Thyroid gland (tissue), 4 donors: Measurements from ENCODE around the gene SPCS1. TPM values are rescaled to one million over a fixed set of nuclear protein-coding genes. Genes with fewer than 3 reads are reported as not detected.
A peak's percentile ranks its signal among the peaks of the same experiment; 100 is the strongest.

ENCODE experiments used
- DNase-seq, 2 donors: peaks; one replicate each; pipeline ENCODE4 v3.0.0-alpha.2; 2019
- H3K27ac ChIP-seq, 3 donors: fragments of 200-600 bp; sonication (generic); 1 replicate in 2 of 3; 2 replicates in 1 of 3; pipeline ENCODE4 v1.5.1; 2016 to 2019; ENCODE audit warnings: mild to moderate bottlenecking in 1 of 3, moderate library complexity in 1 of 3
- H3K27me3 ChIP-seq: fragments of 200-600 bp; sonication (generic); one replicate; pipeline ENCODE4 v1.5.1; 2019
- H3K36me3 ChIP-seq, 2 donors: fragments of 200-600 bp; sonication (generic); one replicate each; pipeline ENCODE4 v1.5.1; 2016 to 2019
- H3K4me1 ChIP-seq, 2 donors: fragments of 200-600 bp; sonication (generic); one replicate each; pipeline ENCODE4 v1.5.1; 2017 to 2019
- H3K4me3 ChIP-seq, 3 donors: fragments of 200-600 bp; sonication (generic); replicated peaks in 1 of 3; 1 replicate in 2 of 3; 2 replicates in 1 of 3; pipeline ENCODE4 v1.5.1; 2016; ENCODE audit warnings: mild to moderate bottlenecking in 1 of 3
- H3K9me3 ChIP-seq: fragments of 200-600 bp; sonication (generic); one replicate; pipeline ENCODE4 v1.5.1; 2017
- POLR2A ChIP-seq, 2 donors: fragments of 450-650 bp; IDR thresholded peaks; one replicate each; pipeline ENCODE4 v1.6.1; 2017; ENCODE audit warnings: antibody characterized with exemption in 2 of 2, mild to moderate bottlenecking in 2 of 2, moderate library complexity in 1 of 2
- WGBS, 2 donors: methylation state at CpG; one replicate each; pipeline ENCODE4 v1.1.5; 2017; 5-methylcytosine and 5-hydroxymethylcytosine counted together
- intact Hi-C: fragments of 100-400 bp; cut with DNase I; formaldehyde crosslinking; loops from one replicate; pipeline ENCODE4 v1.15.1; 2023
- total RNA-seq, 4 donors: library from RNA; depleted of rRNA; stranded (reverse); fragments of >200 nt; gene quantifications; one replicate each; pipeline ENCODE4 v1.2.3, GENCODE V29; 2016
- TF ChIP-seq, protein P1 (sequence below), 6 experiments: fragments of 200-600 bp in 3 of 6; fragments of 450-650 bp in 3 of 6; sonication (generic) in 3 of 6; IDR thresholded peaks; one replicate each; pipeline ENCODE4 v1.5.1; 2016 to 2019; ENCODE audit warnings: antibody characterized with exemption in 6 of 6, mild to moderate bottlenecking in 2 of 6, inconsistent platforms in 1 of 6, moderate library complexity in 1 of 6

SPCS1 gene
- total RNA-seq, 4 donors from 2014 or later = 134 to 263 (median 185) TPM

DNA sequence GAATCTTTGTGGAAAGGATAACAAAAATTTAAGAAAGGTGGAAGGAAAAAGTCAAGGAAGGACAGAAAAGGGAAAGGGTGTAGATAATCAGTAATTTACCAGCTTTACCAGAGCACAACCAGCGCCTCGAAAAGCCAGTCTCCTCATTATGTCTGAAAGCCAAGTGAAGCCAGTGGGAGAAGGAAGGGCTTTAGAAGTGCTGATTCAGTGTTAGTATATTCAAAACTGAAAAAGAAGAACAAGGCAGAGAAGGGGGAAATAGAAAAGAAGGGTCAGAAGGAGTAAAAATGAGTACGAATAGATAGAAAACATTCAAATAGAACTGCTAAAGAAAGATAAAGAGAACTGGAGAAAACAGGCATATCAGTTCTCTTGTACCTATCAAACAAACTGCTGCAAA lies 24.3 kb upstream of the SPCS1 start:
- intact Hi-C loops = loop anchor here (10.0 kb wide), 1 partner anchor 227 kb away; the partner anchor contains the start of genes NISCH and TNNC1
- no peaks in the 10 kb centered on the region for H3K9me3 ChIP-seq
- TF ChIP-seq POLR2A (IDR thresholded peaks at IDR 0.05) = no peak
- TF ChIP-seq, protein P1, sequence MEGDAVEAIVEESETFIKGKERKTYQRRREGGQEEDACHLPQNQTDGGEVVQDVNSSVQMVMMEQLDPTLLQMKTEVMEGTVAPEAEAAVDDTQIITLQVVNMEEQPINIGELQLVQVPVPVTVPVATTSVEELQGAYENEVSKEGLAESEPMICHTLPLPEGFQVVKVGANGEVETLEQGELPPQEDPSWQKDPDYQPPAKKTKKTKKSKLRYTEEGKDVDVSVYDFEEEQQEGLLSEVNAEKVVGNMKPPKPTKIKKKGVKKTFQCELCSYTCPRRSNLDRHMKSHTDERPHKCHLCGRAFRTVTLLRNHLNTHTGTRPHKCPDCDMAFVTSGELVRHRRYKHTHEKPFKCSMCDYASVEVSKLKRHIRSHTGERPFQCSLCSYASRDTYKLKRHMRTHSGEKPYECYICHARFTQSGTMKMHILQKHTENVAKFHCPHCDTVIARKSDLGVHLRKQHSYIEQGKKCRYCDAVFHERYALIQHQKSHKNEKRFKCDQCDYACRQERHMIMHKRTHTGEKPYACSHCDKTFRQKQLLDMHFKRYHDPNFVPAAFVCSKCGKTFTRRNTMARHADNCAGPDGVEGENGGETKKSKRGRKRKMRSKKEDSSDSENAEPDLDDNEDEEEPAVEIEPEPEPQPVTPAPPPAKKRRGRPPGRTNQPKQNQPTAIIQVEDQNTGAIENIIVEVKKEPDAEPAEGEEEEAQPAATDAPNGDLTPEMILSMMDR (IDR thresholded peaks at IDR 0.05) = no peak
- no peaks in the 10 kb centered on the region for H3K27me3 ChIP-seq
- H3K4me1 ChIP-seq = peaks cover 17 to 37% of the 10 kb centered on the region in 2 donors
- no peak for DNase-seq
- H3K4me3 ChIP-seq = no peak overlapping the region
- peaks cover 16 to 25% of the 10 kb centered on the region in 2 donors for H3K36me3 ChIP-seq
- peak overlapping the region in 2 of 3 donors; percentile 27 to 31 for H3K27ac ChIP-seq
- WGBS, 2 donors = 73 to 80% methylated on average over 3 of the region's 3 CpGs

DNA sequence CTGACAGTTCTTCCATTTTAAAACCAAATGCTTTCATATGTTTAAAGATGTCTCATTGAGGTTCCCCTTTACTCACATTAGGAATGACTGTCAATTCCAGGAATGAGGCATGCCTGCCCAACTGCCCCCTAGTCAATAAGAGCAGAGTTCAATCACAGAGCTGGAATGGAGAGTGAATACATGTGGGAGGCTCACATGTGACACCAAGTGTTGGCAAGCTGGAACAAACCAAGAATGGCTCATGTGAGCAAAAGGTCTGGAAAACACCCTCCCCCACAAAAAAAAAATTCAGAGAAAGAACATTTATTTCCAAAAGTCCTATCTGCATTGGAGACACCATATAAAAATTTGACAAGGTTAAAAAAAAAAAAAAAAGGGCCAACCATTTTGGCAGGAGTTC lies 23.9 kb upstream of the SPCS1 start:
- Histone ChIP-seq H3K36me3 (peaks cover 13 to 21% of the 10 kb centered on the region in 2 donors), H3K9me3 (no peaks in the 10 kb centered on the region), H3K27ac (peak overlapping the region in 2 of 3 donors; percentile 27 to 31), H3K4me3 (no peak overlapping the region), H3K27me3 (no peaks in the 10 kb centered on the region), H3K4me1 (peaks cover 17 to 41% of the 10 kb centered on the region in 2 donors)
- TF ChIP-seq POLR2A (IDR thresholded peaks at IDR 0.05) = no peak
- TF ChIP-seq, protein P1 (IDR thresholded peaks at IDR 0.05) = peak in 3 of 6 experiments; percentile 15 to 36 (median 20)
- DNase-seq = peak; percentile 41 to 47
- intact Hi-C loops = loop anchor here (10.0 kb wide), 1 partner anchor 227 kb away; the partner anchor contains the start of genes NISCH and TNNC1

GRCh38 chr3:52683611-52684010 lies 22.3 kb upstream of the SPCS1 start:
- no peak overlapping the region for H3K4me3 ChIP-seq
- DNase-seq = peak; percentile 50 to 80
- 52 to 57% methylated on average over 6 of the region's 6 CpGs for WGBS, 2 donors
- H3K9me3 ChIP-seq = no peaks in the 10 kb centered on the region
- TF ChIP-seq POLR2A (IDR thresholded peaks at IDR 0.05) = no peak
- TF ChIP-seq, protein P1 (IDR thresholded peaks at IDR 0.05) = no peak
- peaks cover 14 to 19% of the 10 kb centered on the region in 2 donors for H3K36me3 ChIP-seq
- H3K4me1 ChIP-seq = peaks cover 17 to 47% of the 10 kb centered on the region in 2 donors
- peak overlapping the region in 1 of 3 donors; percentile 67 for H3K27ac ChIP-seq
- intact Hi-C loops = loop anchor here (10.0 kb wide), 1 partner anchor 229 kb away; the partner anchor contains the start of genes NISCH and TNNC1
- H3K27me3 ChIP-seq = no peaks in the 10 kb centered on the region

DNA sequence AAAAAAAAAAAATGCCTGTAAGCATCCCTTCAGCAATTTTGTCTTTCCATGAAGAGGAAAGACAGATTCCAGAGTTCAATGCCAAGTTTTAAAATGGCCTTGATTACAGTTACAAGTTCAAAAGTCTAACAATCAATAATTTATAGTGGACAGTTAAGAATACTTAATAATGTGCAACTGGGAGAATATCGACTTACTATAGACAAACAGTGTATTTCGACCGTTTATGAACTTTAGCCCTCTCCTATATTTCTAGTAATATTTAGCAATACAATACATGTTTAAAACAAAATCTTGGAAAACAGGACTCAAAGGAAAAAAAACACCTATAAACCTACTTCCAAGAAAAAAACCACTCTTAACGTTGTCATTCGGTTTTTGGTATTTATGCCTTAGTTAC lies 21.7 kb upstream of the SPCS1 start:
- DNase-seq = no peak
- Histone ChIP-seq H3K27me3 (no peaks in the 10 kb centered on the region), H3K4me1 (peaks cover 17 to 47% of the 10 kb centered on the region in 2 donors), H3K27ac (peak overlapping the region in 2 of 3 donors; percentile 60 to 93), H3K36me3 (peaks cover 18 to 19% of the 10 kb centered on the region in 2 donors), H3K9me3 (no peaks in the 10 kb centered on the region), H3K4me3 (peak overlapping the region in 1 of 3 donors; percentile 71)
- WGBS, 2 donors = 60 to 62% methylated on average over 5 of the region's 5 CpGs
- TF ChIP-seq, protein P1 (IDR thresholded peaks at IDR 0.05) = no peak
- no peak for TF ChIP-seq POLR2A (IDR thresholded peaks at IDR 0.05)
- intact Hi-C loops = loop anchor here (10.0 kb wide), 1 partner anchor 229 kb away; the partner anchor contains the start of genes NISCH and TNNC1

- H3K27me3 ChIP-seq = no peaks in the 10 kb centered on the region
- peak; percentile 82 to 83 for DNase-seq
- H3K9me3 ChIP-seq = no peaks in the 10 kb centered on the region
- H3K36me3 ChIP-seq = peaks cover 29 to 30% of the 10 kb centered on the region in 2 donors
- intact Hi-C loops = loop anchor here (10.0 kb wide), 1 partner anchor 230 kb away; the partner anchor contains the start of genes NISCH and TNNC1
- H3K27ac ChIP-seq = peak overlapping the region; percentile 93 to 96 (median 95)
- H3K4me3 ChIP-seq = peak overlapping the region; percentile 71 to 84 (median 83)
- WGBS, 2 donors = 0% methylated on average over 18 to 22 of the region's 41 CpGs
- peaks cover 17 to 47% of the 10 kb centered on the region in 2 donors for H3K4me1 ChIP-seq
- TF ChIP-seq, protein P1 (IDR thresholded peaks at IDR 0.05) = peak in 1 of 6 experiments; percentile 23
- TF ChIP-seq POLR2A (IDR thresholded peaks at IDR 0.05) = no peak
Measured at GRCh38 chr3:52685285-52685708, 20.6 kb upstream of the SPCS1 start.
